Trophoblast cell (in vitro differentiated cells and primary cell): ENCODE results near the gene MMAB.
"Not testable (repeated sequence)": the region's sequence is repeated elsewhere in the genome, so short reads cannot be mapped to it uniquely, and the experiment has no call there.

Source experiments
- DNase-seq, 2 donors: peaks; one replicate each; pipeline ENCODE4 v3.0.0-alpha.2; 2016
- H2AFZ ChIP-seq: 2 replicates; pipeline ENCODE4 v1.6.1; 2013; ENCODE audit warnings: low read length, moderate library complexity, mild to moderate bottlenecking; ENCODE audit not compliant: insufficient read depth, poor library complexity
- H2AK5ac ChIP-seq: 2 replicates; pipeline ENCODE4 v1.6.1; 2013; ENCODE audit warnings: mild to moderate bottlenecking, low read length
- H2BK120ac ChIP-seq: 2 replicates; pipeline ENCODE4 v1.6.1; 2013; ENCODE audit warnings: low read length, mild to moderate bottlenecking, moderate library complexity; ENCODE audit not compliant: insufficient read depth, poor library complexity
- H2BK12ac ChIP-seq: 2 replicates; pipeline ENCODE4 v1.6.1; 2013; ENCODE audit warnings: mild to moderate bottlenecking, low read length, moderate library complexity
- H2BK5ac ChIP-seq: 2 replicates; pipeline ENCODE4 v1.6.1; 2013; ENCODE audit warnings: low read length, low read depth, moderate library complexity, mild to moderate bottlenecking; ENCODE audit not compliant: poor library complexity
- H3K14ac ChIP-seq: 2 replicates; pipeline ENCODE4 v1.6.1; 2013; ENCODE audit warnings: mild to moderate bottlenecking, low read length
- H3K18ac ChIP-seq: 2 replicates; pipeline ENCODE4 v1.6.1; 2013; ENCODE audit warnings: mild to moderate bottlenecking, low read length
- H3K23ac ChIP-seq: 2 replicates; pipeline ENCODE4 v1.6.1; 2013; ENCODE audit warnings: low read length
- H3K27ac ChIP-seq: 2 replicates; pipeline ENCODE4 v1.5.1; 2013; ENCODE audit warnings: low read depth, mild to moderate bottlenecking, inconsistent platforms, low read length, moderate library complexity
- H3K27me3 ChIP-seq: 2 replicates; pipeline ENCODE4 v1.6.1; 2013; ENCODE audit warnings: inconsistent platforms, mild to moderate bottlenecking, low read length, moderate library complexity; ENCODE audit not compliant: insufficient read depth
- H3K36me3 ChIP-seq, 2 experiments: 1 replicate in 1 of 2; 2 replicates in 1 of 2; pipeline ENCODE4 v1.6.1; 2013; ENCODE audit warnings: low read length in 2 of 2, mild to moderate bottlenecking in 2 of 2, moderate library complexity in 1 of 2; ENCODE audit not compliant: insufficient read depth in 2 of 2, control insufficient read depth in 1 of 2
- H3K4ac ChIP-seq: 2 replicates; pipeline ENCODE4 v1.6.1; 2013; ENCODE audit warnings: low read depth, mild to moderate bottlenecking, low read length, moderate library complexity
- H3K4me1 ChIP-seq, 2 experiments: 1 replicate in 1 of 2; 2 replicates in 1 of 2; pipeline ENCODE4 v1.6.1; 2013; ENCODE audit warnings: low read length in 2 of 2, mild to moderate bottlenecking in 2 of 2, moderate library complexity in 1 of 2; ENCODE audit not compliant: insufficient read depth in 2 of 2, control insufficient read depth in 1 of 2
- H3K4me2 ChIP-seq: 2 replicates; pipeline ENCODE4 v1.6.1; 2013; ENCODE audit warnings: inconsistent platforms, mild to moderate bottlenecking, low read length, moderate library complexity
- H3K4me3 ChIP-seq: 2 replicates; pipeline ENCODE4 v1.5.1; 2013; ENCODE audit warnings: mild to moderate bottlenecking, low read depth, low read length, inconsistent platforms
- H3K79me1 ChIP-seq: one replicate; pipeline ENCODE4 v1.6.1; 2013; ENCODE audit warnings: low read length
- H3K79me2 ChIP-seq: 2 replicates; pipeline ENCODE4 v1.6.1; 2013; ENCODE audit warnings: low read length, mild to moderate bottlenecking; ENCODE audit not compliant: control insufficient read depth, insufficient read depth, poor library complexity
- H3K9ac ChIP-seq: 2 replicates; pipeline ENCODE4 v1.6.1; 2013; ENCODE audit warnings: mild to moderate bottlenecking, low read length
- H3K9me3 ChIP-seq: 2 replicates; pipeline ENCODE4 v1.6.1; 2013; ENCODE audit warnings: low read depth, mild to moderate bottlenecking, control low read depth, inconsistent platforms, low read length; ENCODE audit not compliant: insufficient read depth
- H4K12ac ChIP-seq: 2 replicates; pipeline ENCODE4 v1.6.1; 2013; ENCODE audit warnings: low read depth, mild to moderate bottlenecking, low read length, moderate library complexity
- H4K8ac ChIP-seq: 2 replicates; pipeline ENCODE4 v1.6.1; 2013; ENCODE audit warnings: low read depth, mild to moderate bottlenecking, low read length, moderate library complexity
- H4K91ac ChIP-seq: one replicate; pipeline ENCODE4 v1.6.1; 2013; ENCODE audit warnings: low read depth, mild to moderate bottlenecking, low read length, moderate library complexity
- WGBS: extraction: QIAGEN DNeasy Blood & Tissue Kit; methylation state at CpG from one replicate; pipeline ENCODE4 v1.1.7; 2013; ENCODE audit warnings: missing lambda C conversion rate; ENCODE audit not compliant: insufficient read length, insufficient coverage; ENCODE audit errors: extremely low coverage; 5-methylcytosine and 5-hydroxymethylcytosine counted together

The MMAB gene

DNA sequence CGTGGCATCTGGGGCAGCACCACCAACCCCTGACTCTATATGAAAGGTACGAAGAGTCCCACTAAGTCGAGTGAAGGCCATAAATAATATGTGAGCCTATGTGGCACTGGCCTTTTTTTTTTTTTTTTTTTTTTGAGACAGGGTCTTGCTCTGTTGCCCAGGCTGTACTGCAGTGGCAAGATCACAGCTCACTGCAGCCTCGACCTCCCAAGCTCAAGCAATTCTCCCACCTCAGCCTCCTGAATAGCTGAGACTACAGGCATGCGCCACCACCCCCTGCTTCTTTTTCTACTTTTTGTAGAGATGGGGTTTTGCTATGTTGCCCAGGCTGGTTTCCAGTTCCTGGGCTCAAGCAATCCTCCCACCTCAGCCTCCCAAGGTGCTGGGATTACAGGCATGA is 28.8 kb upstream of the MMAB start:
- H4K91ac ChIP-seq, H3K4me1 ChIP-seq, H4K12ac ChIP-seq, H3K4ac ChIP-seq, DNase-seq, H3K27ac ChIP-seq, H3K79me2 ChIP-seq, H2BK120ac ChIP-seq, H2BK12ac ChIP-seq, H3K18ac ChIP-seq, H3K79me1 ChIP-seq, H2AFZ ChIP-seq, H3K4me3 ChIP-seq, H3K14ac ChIP-seq, H3K27me3 ChIP-seq, H3K4me2 ChIP-seq, H3K36me3 ChIP-seq, H2AK5ac ChIP-seq, H3K23ac ChIP-seq, H3K9me3 ChIP-seq, H4K8ac ChIP-seq, H3K9ac ChIP-seq, H2BK5ac ChIP-seq: not testable (repeated sequence)
- WGBS, result no CpG with 5 or more reads among the region's 5 CpGs

DNA sequence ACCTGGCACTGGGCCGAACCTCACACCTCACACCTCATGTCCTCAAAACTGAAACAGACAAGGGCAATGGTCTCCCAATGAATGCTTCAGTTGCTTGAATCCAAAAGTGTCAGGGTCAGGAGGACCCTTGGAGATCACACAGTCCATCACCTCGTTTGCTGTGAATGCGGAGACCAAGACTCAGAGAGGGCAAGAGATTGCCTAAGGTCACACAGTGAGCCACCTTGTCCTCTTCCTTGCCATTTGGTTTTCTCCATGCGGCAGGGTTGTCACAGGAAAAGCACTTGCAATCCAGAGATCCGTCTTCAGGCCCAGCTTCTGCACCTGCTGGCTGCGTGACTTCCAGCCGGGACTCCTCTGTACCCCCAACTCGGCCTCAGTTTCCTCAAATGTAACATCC is 28.3 kb upstream of the MMAB start:
- Histone ChIP-seq H2BK120ac (no peak overlapping the region), H3K4me2 (no peak overlapping the region), H3K14ac (no peak overlapping the region), H3K4me3 (no peak overlapping the region), H3K9me3 (no peaks in the 10 kb centered on the region), H3K36me3 (peaks cover 3 to 6% of the 10 kb centered on the region in 2 experiments), H2AFZ (no peak overlapping the region), H4K12ac (no peak overlapping the region), H2BK5ac (no peak overlapping the region), H3K9ac (no peak overlapping the region), H3K27me3 (no peaks in the 10 kb centered on the region), H3K23ac (no peak overlapping the region), H4K8ac (no peak overlapping the region), H3K79me1 (no peaks in the 10 kb centered on the region), H3K4me1 (no peaks in the 10 kb centered on the region), H2BK12ac (no peak overlapping the region), H3K27ac (no peak overlapping the region), H3K79me2 (no peaks in the 10 kb centered on the region), H4K91ac (no peak overlapping the region), H2AK5ac (no peak overlapping the region), H3K18ac (no peak overlapping the region), H3K4ac (no peak overlapping the region)
- WGBS, result no CpG with 5 or more reads among the region's 8 CpGs
- no peak for DNase-seq

DNA sequence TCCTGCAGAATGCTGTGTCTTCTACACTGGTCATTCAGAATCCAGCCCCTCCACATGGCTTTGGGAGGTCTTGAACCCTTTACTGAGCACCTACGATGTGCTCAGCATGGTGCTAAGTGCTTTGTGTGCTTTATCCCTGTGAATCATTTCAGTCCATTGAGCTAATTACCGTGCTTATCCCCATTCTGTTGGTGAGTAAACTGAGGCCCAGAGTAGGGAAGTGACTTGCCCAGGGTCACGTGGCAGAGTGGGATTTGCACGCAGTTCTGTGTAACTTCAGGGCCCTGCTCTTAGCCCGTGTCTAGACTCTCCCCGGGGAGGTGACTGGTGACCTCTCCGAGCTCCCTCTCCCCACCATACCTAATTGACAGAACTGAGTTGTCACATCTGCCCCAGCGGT is 27.7 kb upstream of the MMAB start:
- H2BK12ac ChIP-seq, result no peak overlapping the region
- H3K79me2 ChIP-seq, result no peaks in the 10 kb centered on the region
- no peak overlapping the region for H3K9ac ChIP-seq
- no CpG with 5 or more reads among the region's 8 CpGs for WGBS
- H3K14ac ChIP-seq, result no peak overlapping the region
- no peak overlapping the region for H2BK120ac ChIP-seq
- no peak overlapping the region for H3K27ac ChIP-seq
- no peak overlapping the region for H4K12ac ChIP-seq
- no peaks in the 10 kb centered on the region for H3K27me3 ChIP-seq
- H3K18ac ChIP-seq, result no peak overlapping the region
- H3K4me1 ChIP-seq, result no peaks in the 10 kb centered on the region
- H3K4ac ChIP-seq, result no peak overlapping the region
- no peak overlapping the region for H3K23ac ChIP-seq
- H3K9me3 ChIP-seq, result peaks cover 2% of the 10 kb centered on the region
- no peak overlapping the region for H4K8ac ChIP-seq
- DNase-seq, result no peak
- H2AK5ac ChIP-seq, result no peak overlapping the region
- peaks cover 9 to 11% of the 10 kb centered on the region in 2 experiments for H3K36me3 ChIP-seq
- H2AFZ ChIP-seq, result no peak overlapping the region
- H2BK5ac ChIP-seq, result no peak overlapping the region
- H3K4me3 ChIP-seq, result no peak overlapping the region
- H3K79me1 ChIP-seq, result no peaks in the 10 kb centered on the region
- H3K4me2 ChIP-seq, result no peak overlapping the region
- no peak overlapping the region for H4K91ac ChIP-seq

GRCh38 chr12:109600481-109600880 is 27.2 kb upstream of the MMAB start:
- no CpG with 5 or more reads among the region's 2 CpGs for WGBS
- no peak overlapping the region for H2BK120ac ChIP-seq
- no peak overlapping the region for H3K4me3 ChIP-seq
- no peak overlapping the region for H3K14ac ChIP-seq
- H3K23ac ChIP-seq, result no peak overlapping the region
- no peak overlapping the region for H2BK12ac ChIP-seq
- H3K79me2 ChIP-seq, result no peaks in the 10 kb centered on the region
- H3K9ac ChIP-seq, result no peak overlapping the region
- no peak overlapping the region for H3K18ac ChIP-seq
- no peaks in the 10 kb centered on the region for H3K79me1 ChIP-seq
- H4K8ac ChIP-seq, result no peak overlapping the region
- H3K9me3 ChIP-seq, result peaks cover 2% of the 10 kb centered on the region
- H2BK5ac ChIP-seq, result no peak overlapping the region
- H3K4me2 ChIP-seq, result no peak overlapping the region
- H3K36me3 ChIP-seq, result peaks cover 14 to 16% of the 10 kb centered on the region in 2 experiments
- no peak overlapping the region for H2AFZ ChIP-seq
- no peaks in the 10 kb centered on the region for H3K27me3 ChIP-seq
- H3K4me1 ChIP-seq, result no peaks in the 10 kb centered on the region
- H3K27ac ChIP-seq, result no peak overlapping the region
- DNase-seq, result no peak
- no peak overlapping the region for H2AK5ac ChIP-seq
- no peak overlapping the region for H4K12ac ChIP-seq
- H4K91ac ChIP-seq, result no peak overlapping the region
- no peak overlapping the region for H3K4ac ChIP-seq
